HuH-7 (cell line): ENCODE data around the gene TBC1D9.
A peak's percentile ranks its signal among the peaks of the same experiment; 100 is the strongest.
"Not testable (repeated sequence)": the region's sequence is repeated elsewhere in the genome, so short reads cannot be mapped to it uniquely, and the experiment has no call there.

ENCODE experiments used
- DNase-seq: peaks from one replicate; pipeline ENCODE4 v3.0.0; 2011; ENCODE audit warnings: low spot score

The TBC1D9 gene

DNA sequence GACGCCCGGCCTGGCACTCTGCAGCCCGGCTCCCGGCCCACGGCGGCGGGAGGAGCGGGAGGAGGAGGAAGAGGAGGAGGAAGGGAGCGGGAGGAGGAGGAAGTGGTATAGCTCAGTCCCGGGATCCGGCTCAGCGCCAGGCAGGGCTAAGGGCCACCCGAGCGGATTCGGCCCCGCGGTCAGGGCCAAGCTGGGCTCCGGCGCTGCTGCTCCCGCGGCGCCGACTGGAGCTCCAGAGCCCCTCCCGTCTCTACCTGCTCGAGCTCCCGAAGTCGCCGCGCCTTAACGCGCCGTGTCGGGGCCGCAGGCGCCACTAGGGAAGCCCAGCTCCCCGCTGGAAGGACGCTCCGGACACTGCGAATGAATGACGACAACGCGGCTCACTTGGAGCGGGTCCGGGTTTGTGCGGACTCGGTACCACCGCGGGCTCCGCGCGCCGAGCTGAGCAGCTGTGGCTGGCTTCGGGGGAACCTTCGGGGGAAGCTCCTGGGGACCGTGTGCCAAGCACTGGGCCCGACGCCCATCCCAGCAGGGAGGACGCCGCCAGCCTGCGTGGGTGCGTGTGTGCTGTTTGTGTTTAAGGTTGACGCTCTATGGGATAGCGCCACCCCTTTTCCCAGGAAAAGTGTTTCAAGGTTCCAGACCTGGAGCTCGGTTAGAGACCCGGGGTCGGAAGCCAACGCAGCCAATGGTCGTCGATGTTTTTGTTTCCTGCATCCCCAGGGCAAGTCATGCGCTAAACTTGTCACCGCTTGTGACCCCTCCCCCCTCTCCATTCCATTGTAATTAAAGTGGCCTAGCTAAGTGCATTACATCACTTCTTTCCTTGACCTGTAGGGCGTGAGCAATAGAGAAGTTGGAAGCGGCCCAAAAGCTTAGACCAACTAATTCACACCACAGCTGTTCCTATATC is at the start of gene TBC1D9:
Gene TBC1D9 (minus strand): TSS at position 67 of the 913 bp plus-strand sequence. CDS start 340 bp downstream, outside the sequence.
- peak; percentile 74 for DNase-seq

DNA sequence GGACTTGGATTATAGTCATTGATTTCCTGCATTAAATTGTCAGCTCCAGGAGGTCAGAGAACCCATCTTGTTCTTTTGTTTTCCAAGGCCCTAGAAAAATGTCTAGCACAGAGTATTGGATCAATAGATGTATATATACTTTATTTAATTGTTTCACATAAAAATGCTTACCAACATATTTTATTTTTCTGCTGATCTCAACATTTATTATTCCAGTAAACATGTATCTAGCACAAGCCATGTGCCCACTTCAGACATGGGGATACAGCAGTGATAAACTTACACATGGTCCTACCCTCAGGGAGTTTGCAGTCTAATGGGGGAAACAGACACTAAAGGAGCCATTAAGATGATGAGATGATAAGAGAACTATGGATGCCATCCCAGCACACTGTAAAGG is 49.1 kb upstream of the TBC1D9 start:
- DNase-seq, result no peak

DNA sequence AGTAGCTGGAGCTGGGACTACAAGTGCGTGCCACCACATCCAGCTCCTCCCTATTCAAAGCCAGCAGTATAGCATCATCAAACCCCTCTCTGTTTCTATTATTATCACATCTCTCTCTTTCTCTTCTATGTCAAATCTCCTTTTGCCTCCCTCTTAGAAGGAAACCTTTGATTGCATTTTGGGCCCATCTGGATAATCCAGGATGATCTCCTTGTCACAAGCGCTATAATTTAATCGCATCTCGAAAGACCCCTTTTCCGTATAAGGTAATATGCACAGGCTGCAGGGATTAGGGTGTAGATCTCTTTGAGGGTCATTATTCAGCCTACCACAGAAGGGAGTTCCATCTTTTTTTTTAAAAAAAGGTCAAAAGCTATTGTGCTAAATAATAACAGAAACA is 46.4 kb upstream of the TBC1D9 start:
- DNase-seq, result no peak

GRCh38 chr4:140800666-140801065 is 44.5 kb upstream of the TBC1D9 start:
- no peak for DNase-seq

DNA sequence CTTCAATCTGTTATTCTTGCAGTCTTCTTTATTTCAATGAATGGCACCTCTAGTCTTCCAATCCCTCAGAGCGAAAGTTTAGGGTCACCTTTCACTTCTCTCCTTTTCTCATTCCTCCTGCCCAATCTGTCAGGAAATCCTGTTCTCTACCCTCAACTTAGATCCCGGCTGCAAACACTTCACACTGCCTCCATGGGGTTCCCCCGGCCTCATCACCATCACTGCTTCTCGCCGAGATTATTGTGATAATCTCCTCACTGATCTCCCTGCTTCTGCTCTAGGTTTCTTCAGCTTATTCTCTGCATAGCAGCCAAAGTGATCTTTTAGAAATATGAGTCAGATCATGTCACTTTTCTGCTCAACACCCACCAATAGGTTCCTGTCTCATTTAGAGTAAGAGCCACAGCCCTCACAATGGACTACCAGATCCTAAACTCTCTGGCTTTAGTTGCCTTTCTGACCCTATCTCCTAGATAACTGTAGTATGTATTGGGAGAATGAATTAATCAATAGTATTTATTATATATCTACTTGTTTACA is 43.6 kb upstream of the TBC1D9 start:
- DNase-seq, result no peak

- DNase-seq, result no peak
Observed at GRCh38 chr4:140793291-140793690, 37.1 kb upstream of the TBC1D9 start.

DNA sequence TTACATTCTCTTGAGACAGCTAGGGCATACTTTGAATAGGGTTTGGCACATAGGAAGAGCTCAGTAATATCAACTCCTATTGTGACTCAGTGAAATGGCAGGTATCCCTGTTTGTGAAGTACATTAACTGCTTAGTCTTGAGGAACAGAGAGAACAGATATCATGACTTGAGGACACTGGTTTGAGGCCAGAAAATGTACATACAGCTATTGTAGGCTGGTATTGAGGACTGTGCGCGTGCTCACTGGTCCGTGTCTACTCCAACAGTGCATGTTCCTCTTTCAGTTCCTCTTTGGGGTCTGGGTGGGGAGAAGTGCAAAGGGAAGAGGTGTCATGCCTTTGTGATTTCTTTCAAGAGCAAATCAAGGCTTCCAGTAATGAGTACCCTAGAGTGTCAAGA is 34.6 kb upstream of the TBC1D9 start:
- no peak for DNase-seq

DNA sequence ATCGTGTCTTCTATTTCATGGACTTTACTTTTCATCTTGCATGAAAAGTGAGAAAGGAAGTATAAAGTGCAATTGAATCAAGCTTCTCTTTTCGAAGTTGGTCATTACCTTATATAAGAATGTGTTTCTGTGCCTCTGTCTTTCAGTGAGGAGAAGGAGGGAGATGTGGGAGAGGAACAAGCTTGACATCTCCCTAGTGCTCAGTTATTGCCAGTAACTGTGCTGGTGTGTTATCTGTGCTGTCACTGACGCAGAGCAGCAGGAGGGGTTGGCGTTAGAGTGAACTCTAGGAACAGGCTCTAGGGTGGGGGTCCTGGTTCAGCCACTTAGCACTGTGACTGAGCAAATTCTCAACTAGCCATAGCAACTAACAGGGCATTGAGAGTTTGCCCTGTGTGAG is 34.0 kb upstream of the TBC1D9 start:
- no peak for DNase-seq

DNA sequence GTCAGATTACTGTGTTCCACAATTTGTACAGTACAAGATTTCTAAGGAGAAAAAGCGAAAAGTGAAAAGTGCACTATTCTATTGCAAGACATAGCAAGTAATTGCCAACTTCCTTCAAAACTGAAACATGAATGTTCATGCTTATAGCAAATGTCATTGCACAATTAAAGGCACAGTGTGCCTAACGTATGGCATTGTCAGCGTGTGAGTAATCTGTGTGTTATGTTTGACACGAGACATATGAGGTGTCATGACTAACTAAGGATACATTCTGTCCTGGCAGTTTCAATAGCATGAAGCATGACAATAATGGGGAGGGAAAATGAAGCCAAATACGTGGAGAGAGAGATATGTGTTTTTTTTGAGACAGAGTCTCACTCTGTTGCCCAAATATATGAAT is 33.6 kb upstream of the TBC1D9 start:
- no peak for DNase-seq

DNA sequence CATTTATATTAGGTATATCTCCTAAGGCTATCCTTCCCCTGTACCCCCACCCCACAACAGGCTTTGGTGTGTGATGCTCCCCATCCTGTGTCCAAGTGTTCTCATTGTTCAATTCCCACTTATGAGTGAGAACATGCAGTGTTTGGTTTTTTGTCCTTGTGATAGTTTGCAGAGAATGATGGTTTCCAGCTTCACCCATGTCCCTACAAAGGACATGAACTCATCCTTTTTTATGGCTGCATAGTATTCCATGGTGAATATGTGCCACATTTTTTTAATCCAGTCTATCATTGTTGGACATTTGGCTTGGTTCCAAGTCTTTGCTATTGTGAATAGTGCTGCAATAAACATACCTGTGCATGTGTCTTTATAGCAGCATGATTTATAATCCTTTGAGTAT is 26.6 kb upstream of the TBC1D9 start:
- DNase-seq, result not testable (repeated sequence)

DNA sequence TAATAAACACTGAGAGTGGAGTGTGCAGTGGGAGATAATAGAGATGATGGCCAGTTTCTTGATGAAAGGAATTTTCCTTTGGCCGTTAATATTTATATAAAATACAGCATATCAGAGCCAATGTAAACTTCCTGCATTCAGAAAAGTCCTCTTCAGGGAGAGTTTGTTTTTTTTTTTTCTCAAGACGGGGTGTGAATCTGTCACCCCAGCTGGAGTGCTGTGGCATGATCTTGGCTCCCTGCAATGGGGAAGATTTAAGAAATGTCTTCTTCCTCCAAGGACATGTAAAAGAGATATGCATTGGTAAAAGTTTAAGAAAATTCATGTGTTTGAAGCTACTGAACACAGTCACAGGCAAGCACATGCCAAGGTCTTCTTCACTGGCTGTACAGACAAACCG is 25.4 kb upstream of the TBC1D9 start:
- DNase-seq, result no peak

DNA sequence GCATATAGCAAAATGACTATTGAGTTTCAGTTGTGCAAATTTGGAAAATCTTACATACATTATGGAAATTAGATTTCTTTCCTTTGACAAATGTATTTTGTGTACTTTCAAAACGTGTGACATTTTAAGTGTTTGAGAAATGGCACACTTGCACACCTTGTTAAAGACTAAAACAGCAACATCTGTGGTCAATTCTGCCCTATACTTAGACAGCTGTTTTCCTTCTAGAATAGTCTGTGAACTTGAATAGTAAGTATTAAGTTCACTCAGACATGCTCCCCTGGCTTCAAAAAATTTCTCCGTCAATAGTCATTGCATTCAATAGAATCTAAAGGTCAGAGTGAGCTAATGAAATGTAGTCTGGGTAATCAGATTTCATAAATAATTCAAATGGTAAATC is 21.7 kb upstream of the TBC1D9 start:
- DNase-seq, result no peak

GRCh38 chr4:140777386-140777785 is 21.2 kb upstream of the TBC1D9 start:
- DNase-seq, result no peak

- DNase-seq, result no peak
Observed at GRCh38 chr4:140776556-140776955, 20.4 kb upstream of the TBC1D9 start.

DNA sequence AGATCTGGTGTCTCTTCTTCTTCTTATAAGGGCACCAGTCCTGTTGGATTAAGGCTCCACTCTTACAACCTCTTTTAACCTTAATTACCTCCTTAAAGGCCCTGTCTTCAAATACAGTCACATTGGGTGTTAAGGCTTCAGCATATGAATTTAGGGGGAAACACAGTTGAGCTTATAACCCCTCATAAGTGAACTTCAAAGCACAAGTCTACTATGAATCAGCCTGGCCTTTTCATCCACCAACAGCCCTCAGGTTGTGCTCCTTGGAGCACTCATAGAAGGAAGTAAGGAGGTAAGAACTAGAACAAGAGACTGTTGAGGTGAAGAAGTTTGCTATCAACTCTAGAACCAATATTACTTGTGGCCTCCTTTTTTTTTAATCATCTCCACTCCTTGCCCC is 18.8 kb upstream of the TBC1D9 start:
- DNase-seq, result no peak

DNA sequence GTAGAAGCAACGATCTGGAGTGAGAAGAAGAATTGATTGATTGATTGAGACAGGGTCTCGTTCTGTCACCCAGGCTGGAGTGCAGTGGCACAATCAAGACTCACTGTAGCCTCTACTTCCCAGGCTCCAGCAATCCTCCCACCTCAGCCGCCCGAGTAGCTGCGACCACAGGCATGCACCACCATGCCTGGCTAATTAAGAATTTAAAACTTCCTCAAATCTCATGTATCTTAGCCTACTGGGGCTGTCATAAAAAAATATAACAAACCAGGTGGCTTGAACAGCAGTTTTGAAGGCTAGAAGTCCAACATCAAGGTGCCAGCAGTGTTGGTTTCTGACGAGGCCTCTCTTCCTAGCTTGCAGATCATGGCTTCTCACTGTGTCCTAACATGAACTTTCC is 18.3 kb upstream of the TBC1D9 start:
- no peak for DNase-seq

- no peak for DNase-seq
Observed at GRCh38 chr4:140769209-140769608, 13.0 kb upstream of the TBC1D9 start.

- DNase-seq, result no peak
Observed at GRCh38 chr4:140764785-140765392, 8.7 kb upstream of the TBC1D9 start.

- no peak for DNase-seq
Observed at GRCh38 chr4:140762202-140762601, 6.0 kb upstream of the TBC1D9 start.

- DNase-seq, result no peak
Observed at GRCh38 chr4:140757232-140757630, 1.0 kb upstream of the TBC1D9 start.

DNA sequence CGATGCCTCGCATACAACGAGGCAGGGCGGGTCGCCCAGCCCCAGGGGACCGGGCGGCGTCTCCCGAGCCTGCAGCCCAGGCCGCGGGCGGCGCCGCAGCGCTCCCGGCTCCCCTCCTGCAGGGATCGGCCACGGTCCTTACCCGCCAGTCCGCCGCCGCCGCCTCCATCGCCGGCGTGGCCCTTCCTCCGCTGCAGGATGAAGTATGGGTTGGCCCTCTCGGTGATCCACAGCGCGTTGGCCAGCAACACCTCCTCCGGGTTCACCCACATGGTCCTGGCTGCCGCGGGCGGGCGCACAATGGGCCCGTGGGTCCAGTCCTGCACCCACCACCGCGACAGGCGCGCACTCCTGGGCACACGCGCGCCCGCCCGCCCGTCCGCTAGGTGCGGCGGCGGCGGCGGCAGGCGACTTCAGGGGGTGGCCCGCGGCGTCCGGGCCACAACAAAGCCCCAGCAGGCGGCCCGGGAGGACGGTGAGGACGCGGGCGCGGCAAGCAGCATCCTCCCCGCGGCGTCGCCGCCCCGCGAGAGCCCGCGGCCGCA is 339 bp downstream of the TBC1D9 start:
- DNase-seq, result peak; percentile 25

DNA sequence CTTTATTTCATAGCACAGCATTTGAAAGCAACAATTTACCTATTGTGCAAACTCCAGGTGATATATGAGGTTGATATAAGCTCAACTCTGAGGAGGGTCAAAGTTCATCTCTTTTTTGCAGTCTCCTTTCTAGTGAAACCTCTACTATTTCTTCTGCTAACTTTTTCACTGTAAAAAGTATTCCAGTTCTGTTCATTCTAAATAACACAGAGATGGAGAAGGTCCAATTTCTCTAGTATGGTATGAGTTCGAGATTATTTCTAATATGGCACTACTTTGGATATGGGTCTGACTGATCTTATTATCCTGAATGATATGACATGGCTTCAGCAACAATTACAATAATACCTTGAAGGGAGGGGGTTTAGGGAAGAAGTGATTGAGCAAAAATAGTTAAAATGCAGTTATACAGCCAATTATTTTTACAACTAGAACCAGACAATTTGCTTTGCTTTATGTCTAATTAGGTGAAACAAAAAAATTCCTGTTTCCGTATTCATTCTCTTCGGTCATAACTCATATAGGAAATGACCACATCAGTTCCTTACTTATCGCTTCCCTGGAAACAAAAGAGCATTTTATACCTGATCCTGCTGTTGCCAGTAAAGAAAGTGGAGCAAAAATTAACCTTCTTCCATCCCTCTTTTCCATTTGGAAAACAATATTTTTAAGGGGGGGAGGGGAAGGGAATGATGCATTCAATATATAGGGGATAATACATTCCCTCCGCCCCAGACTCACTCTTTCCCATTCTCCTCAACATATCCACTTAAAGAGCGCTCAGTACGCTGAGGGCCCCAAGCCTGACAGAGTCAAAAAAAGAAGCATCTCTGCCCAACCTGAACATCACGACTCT is 1.0 kb downstream of the TBC1D9 start:
- DNase-seq, result no peak
